T-helper 17 cell (primary cell): ENCODE data around the gene GJA4. TPM values are rescaled to one million over a fixed set of nuclear protein-coding genes. Genes with fewer than 3 reads are reported as not detected.
"Not testable (repeated sequence)": the region's sequence is repeated elsewhere in the genome, so short reads cannot be mapped to it uniquely, and the experiment has no call there.

Experiments used
- ATAC-seq: fragments of 150-1000 bp; cut with Tn5 transposase; 2 replicates; pipeline ENCODE4 v1.10.0; 2021; ENCODE audit warnings: mild to moderate bottlenecking, moderate library complexity
- DNase-seq, 3 donors: peaks; one replicate each; pipeline versions ENCODE4 v3.0.0 to v3.0.0-alpha.2; 2020 to 2021
- H3K9me3 ChIP-seq: one replicate; pipeline ENCODE4 v1.7.0; 2013; ENCODE audit warnings: low read length, mild to moderate bottlenecking; ENCODE audit not compliant: control insufficient read depth, poor library complexity, severe bottlenecking
- H3K27ac Mint-ChIP-seq: one replicate; pipeline ENCODE4 v1.8.0; 2022; ENCODE audit warnings: mild to moderate bottlenecking, moderate library complexity, mixed read lengths
- H3K27me3 Mint-ChIP-seq: one replicate; pipeline ENCODE4 v1.8.0; 2022; ENCODE audit warnings: mixed read lengths
- H3K36me3 Mint-ChIP-seq: one replicate; pipeline ENCODE4 v1.8.0; 2022; ENCODE audit warnings: low read depth, mixed read lengths
- H3K4me1 Mint-ChIP-seq: one replicate; pipeline ENCODE4 v1.8.0; 2022; ENCODE audit warnings: mild to moderate bottlenecking, mixed read lengths
- H3K4me3 Mint-ChIP-seq: one replicate; pipeline ENCODE4 v1.8.0; 2022; ENCODE audit warnings: mild to moderate bottlenecking, moderate library complexity, mixed read lengths
- total RNA-seq, 4 donors: library from RNA in 2 of 4; stranded (reverse) in 2 of 4; gene quantifications; one replicate each; pipeline ENCODE4 v1.2.3 and lab custom pipeline; 2022 to 2026

Gene GJA4
- total RNA-seq, 2 donors from 2014 or later, result 0.55 TPM; not detected in 1

DNA sequence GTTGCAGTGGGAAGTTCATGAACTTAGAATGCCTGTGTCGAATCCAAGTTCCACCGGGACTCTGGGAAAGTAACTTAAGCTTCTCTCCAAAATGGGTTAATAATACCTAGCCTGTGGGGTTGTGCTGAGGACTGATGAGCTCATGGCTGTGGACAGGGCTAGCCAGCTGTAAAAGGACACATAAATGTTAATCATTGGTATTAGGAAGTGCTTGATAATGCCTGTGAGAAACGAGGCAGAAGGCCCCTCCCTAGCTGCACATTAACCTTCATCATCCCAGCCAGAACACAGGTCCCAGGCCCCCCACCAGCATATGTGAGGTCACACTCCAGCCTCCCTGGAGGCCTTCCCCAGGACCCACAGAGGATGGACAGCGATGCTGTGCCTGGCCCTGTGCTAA lies 34.0 kb upstream of the GJA4 start:
- ATAC-seq, result no peak

DNA sequence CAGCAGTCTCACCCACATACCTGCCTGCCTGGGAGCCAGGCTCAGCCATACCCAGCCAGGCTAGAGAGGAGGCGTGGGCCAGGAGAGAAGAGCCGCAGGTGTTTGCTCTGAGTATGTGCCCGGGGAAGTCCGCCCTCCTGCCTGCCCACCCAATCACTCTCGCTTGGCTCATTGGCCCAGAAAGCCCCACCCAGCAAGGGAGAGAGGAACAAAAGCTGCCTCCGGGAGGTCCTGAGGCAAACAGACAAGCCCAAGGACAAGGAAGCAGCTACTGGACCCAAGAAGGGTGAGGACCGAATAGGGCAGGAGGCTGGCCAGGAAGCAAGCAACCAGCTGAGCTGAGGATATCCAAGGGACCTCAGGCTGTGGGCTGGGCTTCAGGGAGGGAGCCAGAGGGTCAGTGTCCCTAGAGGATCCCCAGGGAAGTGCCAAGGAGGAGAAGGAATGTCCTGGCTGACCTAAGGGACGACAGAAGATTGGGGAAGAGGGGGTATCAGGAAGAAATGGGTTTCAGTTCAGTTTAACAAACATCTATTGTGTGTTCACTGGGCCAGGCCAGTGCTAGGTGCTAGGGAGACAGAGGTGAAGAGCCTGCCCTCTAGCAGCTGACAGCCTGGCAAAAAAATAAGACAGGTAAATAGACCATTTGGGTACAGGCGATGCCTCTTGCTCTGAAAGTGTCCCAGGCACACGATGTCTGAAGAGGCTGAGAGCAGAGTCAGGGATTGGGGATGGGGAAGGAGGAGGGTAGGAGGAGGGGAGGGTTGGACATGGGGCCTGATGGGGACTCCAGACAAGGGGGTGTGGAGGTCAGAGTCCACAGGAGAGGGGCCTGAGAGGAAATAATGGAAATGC lies 33.1 kb upstream of the GJA4 start, which contains the start of gene GJB4:
Gene GJB4 (plus strand): TSS at position 238 of the 855 bp plus-strand sequence. CDS start 1,515 bp downstream, outside the sequence.
- Mint-ChIP-seq H3K36me3 (no peaks in the 10 kb centered on the region), H3K4me3 (no peak within 1 kb of the TSS), H3K27ac (no peak within 1 kb of the TSS), H3K27me3 (peaks cover 37% of the 10 kb centered on the region), H3K4me1 (no peaks in the 10 kb centered on the region)
- no peaks in the 10 kb centered on the region for H3K9me3 ChIP-seq
- no peak for ATAC-seq
- no peak for DNase-seq

More for the DNA sequence above, 34.0 kb upstream of the GJA4 start:
- no peaks in the 10 kb centered on the region for H3K36me3 Mint-ChIP-seq
- no peak overlapping the region for H3K4me3 Mint-ChIP-seq
- DNase-seq, result no peak
- H3K4me1 Mint-ChIP-seq, result no peaks in the 10 kb centered on the region
- no peaks in the 10 kb centered on the region for H3K9me3 ChIP-seq
- peaks cover 36% of the 10 kb centered on the region for H3K27me3 Mint-ChIP-seq
- no peak overlapping the region for H3K27ac Mint-ChIP-seq

DNA sequence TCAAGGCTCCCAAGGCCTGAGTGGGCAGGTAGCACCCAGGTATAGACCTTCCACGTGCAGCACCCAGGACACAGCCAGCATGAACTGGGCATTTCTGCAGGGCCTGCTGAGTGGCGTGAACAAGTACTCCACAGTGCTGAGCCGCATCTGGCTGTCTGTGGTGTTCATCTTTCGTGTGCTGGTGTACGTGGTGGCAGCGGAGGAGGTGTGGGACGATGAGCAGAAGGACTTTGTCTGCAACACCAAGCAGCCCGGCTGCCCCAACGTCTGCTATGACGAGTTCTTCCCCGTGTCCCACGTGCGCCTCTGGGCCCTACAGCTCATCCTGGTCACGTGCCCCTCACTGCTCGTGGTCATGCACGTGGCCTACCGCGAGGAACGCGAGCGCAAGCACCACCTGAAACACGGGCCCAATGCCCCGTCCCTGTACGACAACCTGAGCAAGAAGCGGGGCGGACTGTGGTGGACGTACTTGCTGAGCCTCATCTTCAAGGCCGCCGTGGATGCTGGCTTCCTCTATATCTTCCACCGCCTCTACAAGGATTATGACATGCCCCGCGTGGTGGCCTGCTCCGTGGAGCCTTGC lies 31.5 kb upstream of the GJA4 start:
- H3K4me3 Mint-ChIP-seq, result no peak overlapping the region
- no peaks in the 10 kb centered on the region for H3K9me3 ChIP-seq
- no peak overlapping the region for H3K27ac Mint-ChIP-seq
- no peak for DNase-seq
- ATAC-seq, result no peak
- peaks cover 37% of the 10 kb centered on the region for H3K27me3 Mint-ChIP-seq
- H3K36me3 Mint-ChIP-seq, result no peaks in the 10 kb centered on the region
- no peaks in the 10 kb centered on the region for H3K4me1 Mint-ChIP-seq

DNA sequence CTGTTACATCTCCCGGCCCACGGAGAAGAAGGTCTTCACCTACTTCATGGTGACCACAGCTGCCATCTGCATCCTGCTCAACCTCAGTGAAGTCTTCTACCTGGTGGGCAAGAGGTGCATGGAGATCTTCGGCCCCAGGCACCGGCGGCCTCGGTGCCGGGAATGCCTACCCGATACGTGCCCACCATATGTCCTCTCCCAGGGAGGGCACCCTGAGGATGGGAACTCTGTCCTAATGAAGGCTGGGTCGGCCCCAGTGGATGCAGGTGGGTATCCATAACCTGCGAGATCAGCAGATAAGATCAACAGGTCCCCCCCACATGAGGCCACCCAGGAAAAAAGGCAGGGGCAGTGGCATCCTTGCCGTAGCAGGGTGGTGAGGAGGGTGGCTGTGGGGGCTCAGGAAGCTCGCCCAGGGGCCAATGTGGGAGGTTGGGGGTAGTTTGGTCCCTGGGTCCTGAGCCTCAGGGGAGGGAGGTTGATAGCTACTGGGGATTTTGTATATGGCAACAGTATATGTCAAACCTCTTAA lies 31.0 kb upstream of the GJA4 start:
- no peak overlapping the region for H3K4me3 Mint-ChIP-seq
- no peaks in the 10 kb centered on the region for H3K4me1 Mint-ChIP-seq
- no peak for ATAC-seq
- no peak overlapping the region for H3K27ac Mint-ChIP-seq
- peaks cover 37% of the 10 kb centered on the region for H3K27me3 Mint-ChIP-seq
- H3K36me3 Mint-ChIP-seq, result no peaks in the 10 kb centered on the region
- H3K9me3 ChIP-seq, result no peaks in the 10 kb centered on the region
- DNase-seq, result no peak

DNA sequence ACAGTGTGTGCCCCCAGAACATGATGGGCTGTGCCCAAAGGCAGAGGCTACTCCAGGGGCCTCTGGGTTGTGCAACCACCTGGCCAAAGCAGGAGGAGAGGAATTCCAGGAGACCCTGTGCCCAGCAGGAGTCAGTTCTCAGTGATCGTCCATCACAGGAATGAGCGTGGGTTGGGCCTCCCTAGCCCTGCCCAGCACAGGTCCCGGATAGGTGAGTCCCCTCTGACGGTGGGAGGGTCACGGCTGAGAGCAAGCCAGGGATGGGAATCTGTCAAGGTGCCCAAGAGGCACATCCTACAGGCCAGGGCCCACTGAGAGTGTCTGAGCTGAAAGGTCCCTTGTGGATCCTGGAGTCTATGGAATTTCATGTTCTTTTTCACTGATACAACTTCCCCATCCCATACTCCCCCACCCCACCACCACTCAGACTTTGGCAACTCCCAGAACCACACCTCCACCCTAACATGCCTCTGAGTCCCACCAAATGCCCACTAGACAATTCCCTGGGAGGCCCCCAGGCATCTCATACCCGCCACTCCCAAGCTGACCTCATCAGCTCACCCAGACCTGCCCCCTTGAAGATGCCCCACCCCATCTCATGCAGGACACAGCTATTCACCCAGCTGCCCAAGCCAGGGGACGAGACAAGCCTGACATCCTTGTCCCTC lies 30.2 kb upstream of the GJA4 start:
- DNase-seq (no peak), ATAC-seq (no peak)
- Mint-ChIP-seq H3K27me3 (peaks cover 32% of the 10 kb centered on the region), H3K4me1 (no peaks in the 10 kb centered on the region), H3K36me3 (no peaks in the 10 kb centered on the region), H3K27ac (no peak overlapping the region), H3K4me3 (no peak overlapping the region)
- H3K9me3 ChIP-seq, result no peaks in the 10 kb centered on the region

DNA sequence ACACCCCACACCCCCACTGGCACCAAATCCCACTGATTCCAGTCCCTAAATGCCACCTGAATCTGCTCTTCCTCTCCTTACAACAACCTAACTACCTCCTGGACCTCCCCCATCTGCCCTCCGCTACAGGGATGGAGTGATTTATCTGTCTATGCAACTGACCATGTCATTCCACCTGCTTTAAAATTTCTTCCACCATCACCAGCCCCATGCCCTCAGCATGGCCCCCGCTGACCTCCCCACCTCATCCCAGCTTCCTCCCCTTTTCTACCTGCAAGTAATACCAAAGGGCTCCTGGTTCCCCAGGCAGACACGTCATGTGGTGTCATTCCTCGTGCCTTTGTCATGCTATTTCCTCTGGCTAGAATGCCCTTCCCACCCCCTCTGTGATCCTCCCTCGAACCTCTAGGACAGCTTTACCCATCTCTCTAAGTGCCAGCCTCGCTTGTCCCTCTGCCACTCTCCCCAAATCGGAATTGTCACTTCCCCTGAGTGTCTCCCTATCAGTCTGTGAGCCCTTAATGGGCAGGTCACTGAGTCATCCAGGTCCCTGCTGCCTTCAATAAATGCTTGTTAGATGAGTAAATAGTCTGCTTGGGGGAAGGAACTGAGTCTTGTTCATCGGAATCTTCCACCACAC lies 29.5 kb upstream of the GJA4 start:
- no peak overlapping the region for H3K4me3 Mint-ChIP-seq
- H3K36me3 Mint-ChIP-seq, result no peaks in the 10 kb centered on the region
- H3K27me3 Mint-ChIP-seq, result peaks cover 26% of the 10 kb centered on the region
- H3K9me3 ChIP-seq, result no peaks in the 10 kb centered on the region
- H3K27ac Mint-ChIP-seq, result no peak overlapping the region
- DNase-seq (no peak), ATAC-seq (no peak)
- no peaks in the 10 kb centered on the region for H3K4me1 Mint-ChIP-seq

DNA sequence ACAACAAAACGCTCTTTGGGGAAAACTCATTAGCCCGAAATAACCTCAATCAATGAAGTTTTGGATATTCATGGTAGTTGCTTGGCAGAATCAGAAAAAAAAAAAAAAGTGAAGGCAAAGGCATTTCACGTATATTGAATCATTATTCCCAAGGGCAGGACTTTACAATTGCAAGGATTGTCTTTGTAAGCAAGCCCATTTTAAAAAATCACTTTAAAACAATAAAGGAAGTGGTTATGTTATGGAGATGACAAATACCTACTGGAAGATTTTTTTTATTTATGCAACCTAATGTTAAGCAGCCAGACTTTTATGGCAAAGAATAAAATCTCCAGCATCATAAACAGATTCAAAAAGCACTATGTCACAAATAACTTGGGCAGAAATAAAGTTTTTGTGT lies 23.9 kb upstream of the GJA4 start:
- H3K27me3 Mint-ChIP-seq, result peaks cover 13% of the 10 kb centered on the region
- ATAC-seq, result no peak

DNA sequence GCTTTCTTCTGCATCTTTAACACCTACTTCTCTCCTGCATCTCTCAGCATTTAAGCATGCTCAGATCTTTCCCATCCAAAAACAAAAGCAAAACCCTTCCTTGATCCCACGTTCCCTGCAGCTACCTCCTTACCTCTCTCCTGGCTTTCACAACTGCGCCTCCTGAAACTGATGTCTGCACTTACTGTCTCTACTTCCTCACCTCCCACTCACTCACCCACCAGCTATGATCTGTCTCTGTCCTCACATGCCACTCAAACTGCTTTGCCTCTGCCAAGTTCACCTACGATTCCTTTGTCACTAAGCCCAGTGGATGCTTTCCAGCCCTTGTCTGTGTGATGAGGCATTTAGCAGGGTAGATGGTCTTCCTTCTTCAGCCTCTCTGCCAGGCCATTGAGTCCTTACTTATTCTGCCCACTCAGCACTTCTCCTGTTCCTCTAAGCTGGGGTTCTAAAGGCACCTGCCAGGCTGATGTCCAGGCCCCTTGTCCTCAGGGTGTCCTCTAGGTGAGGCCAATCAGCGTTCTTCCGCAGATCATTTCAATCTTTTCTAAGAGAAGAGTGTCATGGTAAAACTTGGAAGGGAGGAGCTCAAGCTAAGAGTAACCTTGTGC lies 21.8 kb upstream of the GJA4 start:
- H3K9me3 ChIP-seq, result no peaks in the 10 kb centered on the region
- Mint-ChIP-seq H3K27me3 (peaks cover 13% of the 10 kb centered on the region), H3K27ac (no peak overlapping the region), H3K4me1 (no peaks in the 10 kb centered on the region), H3K4me3 (no peak overlapping the region), H3K36me3 (no peaks in the 10 kb centered on the region)
- no peak for DNase-seq
- no peak for ATAC-seq

More for the DNA sequence above, 23.9 kb upstream of the GJA4 start:
- Mint-ChIP-seq H3K27ac (no peak overlapping the region), H3K4me1 (no peaks in the 10 kb centered on the region), H3K36me3 (no peaks in the 10 kb centered on the region), H3K4me3 (no peak overlapping the region)
- H3K9me3 ChIP-seq, result no peaks in the 10 kb centered on the region
- DNase-seq, result no peak

DNA sequence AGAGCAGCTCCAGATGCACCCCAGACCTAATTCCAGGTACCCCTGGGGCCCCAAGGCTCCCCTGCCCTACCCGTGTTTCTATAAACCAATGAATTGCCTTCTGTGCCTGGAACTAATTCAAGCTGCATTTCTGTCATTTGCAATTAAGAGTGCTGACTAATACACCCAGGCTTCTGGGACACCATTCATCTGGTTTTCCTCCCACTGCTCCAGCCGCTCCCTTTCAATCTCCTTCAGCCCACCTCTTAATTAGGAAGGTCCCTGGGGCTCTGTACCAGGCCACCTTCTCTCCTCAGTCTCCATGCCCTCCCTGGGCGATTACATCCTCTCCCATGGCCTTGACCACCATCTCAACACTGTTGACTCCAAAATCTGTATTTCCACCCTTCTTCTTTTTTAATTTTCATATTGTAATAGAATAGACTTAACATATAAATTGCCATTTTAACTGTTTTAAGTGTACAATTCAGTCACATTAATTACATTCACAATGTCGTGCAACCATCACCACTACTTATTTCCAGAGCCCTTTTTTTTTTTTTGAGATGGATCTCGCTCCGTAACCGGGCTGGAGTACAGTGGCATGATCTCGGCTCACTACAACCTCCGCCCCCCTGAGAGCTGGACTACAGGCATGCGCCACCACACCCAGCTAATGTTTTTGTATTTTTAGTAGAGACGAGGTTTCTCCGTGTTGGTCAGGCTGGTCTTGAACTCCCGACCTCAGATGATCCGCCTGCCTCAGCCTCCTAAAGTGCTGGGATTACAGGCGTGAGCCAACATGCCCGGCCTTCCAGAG lies 21.0 kb upstream of the GJA4 start:
- H3K4me1 Mint-ChIP-seq, result no peaks in the 10 kb centered on the region
- no peak overlapping the region for H3K4me3 Mint-ChIP-seq
- peak overlapping the region; percentile 5 for H3K27ac Mint-ChIP-seq
- H3K27me3 Mint-ChIP-seq, result peaks cover 13% of the 10 kb centered on the region
- H3K9me3 ChIP-seq, result no peaks in the 10 kb centered on the region
- ATAC-seq (no peak), DNase-seq (no peak)
- no peaks in the 10 kb centered on the region for H3K36me3 Mint-ChIP-seq

DNA sequence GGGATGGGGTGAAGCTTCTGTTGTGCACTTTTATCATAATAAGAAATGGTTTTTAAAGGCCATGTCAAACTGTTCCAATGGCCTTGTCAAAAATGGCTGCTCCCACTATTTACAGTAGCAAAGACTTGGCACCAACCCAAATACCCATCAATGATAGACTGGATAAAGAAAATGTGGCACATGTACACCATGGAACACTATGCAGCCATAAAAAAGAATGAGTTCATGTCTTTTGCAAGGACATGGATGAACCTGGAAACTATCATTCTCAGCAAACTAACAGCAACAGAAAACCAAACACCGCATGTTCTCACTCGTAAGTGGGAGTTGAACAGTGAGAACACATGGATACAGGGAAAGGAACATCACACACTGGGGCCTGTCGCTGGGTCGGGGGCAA lies 19.7 kb upstream of the GJA4 start:
- H3K27me3 Mint-ChIP-seq, result peaks cover 24% of the 10 kb centered on the region
- H3K36me3 Mint-ChIP-seq, ATAC-seq, DNase-seq, H3K4me1 Mint-ChIP-seq, H3K9me3 ChIP-seq, H3K27ac Mint-ChIP-seq, H3K4me3 Mint-ChIP-seq: not testable (repeated sequence)

DNA sequence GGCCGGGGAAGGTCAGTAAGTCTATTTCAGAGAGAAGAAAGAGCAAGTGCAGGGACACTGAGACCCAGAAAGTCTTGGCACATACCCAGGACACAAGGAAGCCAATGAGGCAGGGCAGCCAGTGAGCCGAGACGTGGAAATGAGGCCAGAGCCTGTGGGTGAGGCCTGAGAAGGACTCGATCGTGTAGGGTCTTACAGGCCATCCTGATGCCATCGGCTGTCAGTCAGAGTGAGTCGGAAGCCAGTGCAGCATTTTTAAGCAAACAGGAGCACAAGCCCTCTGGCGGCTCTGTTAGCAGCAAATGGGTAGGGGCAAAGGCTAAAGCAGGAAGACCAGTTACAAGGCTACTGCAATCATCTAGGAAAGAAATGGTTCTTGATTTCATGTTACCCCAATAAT lies 17.8 kb upstream of the GJA4 start:
- ATAC-seq (no peak), DNase-seq (no peak)
- peaks cover 8% of the 10 kb centered on the region for H3K36me3 Mint-ChIP-seq
- no peak overlapping the region for H3K27ac Mint-ChIP-seq
- H3K9me3 ChIP-seq, result no peaks in the 10 kb centered on the region
- peaks cover 42% of the 10 kb centered on the region for H3K27me3 Mint-ChIP-seq
- peaks cover 2% of the 10 kb centered on the region for H3K4me1 Mint-ChIP-seq
- H3K4me3 Mint-ChIP-seq, result no peak overlapping the region

DNA sequence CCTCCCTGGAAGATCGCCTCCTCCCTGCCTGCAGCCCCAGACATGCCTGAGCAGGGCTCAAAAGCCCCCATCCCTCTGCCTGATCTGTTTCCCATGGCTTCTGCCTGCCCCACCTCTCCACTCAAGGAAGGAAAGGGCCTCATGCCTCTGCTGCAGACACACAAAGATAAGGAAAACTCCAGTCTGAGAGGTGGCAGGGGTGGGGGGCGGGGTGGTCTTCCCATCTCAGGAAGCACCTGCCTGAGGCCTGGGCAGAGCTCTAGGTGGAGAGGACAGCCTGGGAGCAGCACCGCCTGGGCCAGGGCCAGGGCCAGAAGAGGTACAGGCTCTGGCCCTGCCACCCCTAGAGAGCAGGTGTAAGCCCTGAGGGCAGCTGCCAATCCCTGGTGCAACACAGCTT lies 15.9 kb upstream of the GJA4 start:
- no peak for DNase-seq
- no peak for ATAC-seq
- H3K4me3 Mint-ChIP-seq, result no peak overlapping the region
- no peaks in the 10 kb centered on the region for H3K9me3 ChIP-seq
- H3K36me3 Mint-ChIP-seq, result peaks cover 8% of the 10 kb centered on the region
- peaks cover 51% of the 10 kb centered on the region for H3K27me3 Mint-ChIP-seq
- H3K4me1 Mint-ChIP-seq, result peaks cover 2% of the 10 kb centered on the region
- no peak overlapping the region for H3K27ac Mint-ChIP-seq
